SJCRH30 (cell line): ENCODE measurements around the gene PNKD. TPM values are rescaled to one million over a fixed set of nuclear protein-coding genes. Genes with fewer than 3 reads are reported as not detected.

Experiments
- DNase-seq, 2 experiments: peaks; one replicate each; pipeline ENCODE4 v3.0.0-alpha.2; 2015 to 2020
- H3K27ac ChIP-seq: fragments of 250-450 bp; sonication (Bioruptor Pico); 2 replicates; pipeline ENCODE4 v1.5.1; 2020; ENCODE audit warnings: mild to moderate bottlenecking, moderate library complexity
- H3K27me3 ChIP-seq: fragments of 250-450 bp; sonication (Bioruptor Pico); 2 replicates; pipeline ENCODE4 v1.5.1; 2020; ENCODE audit warnings: mild to moderate bottlenecking, moderate library complexity
- H3K36me3 ChIP-seq: fragments of 250-450 bp; sonication (Bioruptor Pico); 2 replicates; pipeline ENCODE4 v1.5.1; 2020; ENCODE audit warnings: mild to moderate bottlenecking, moderate library complexity
- H3K4me1 ChIP-seq: fragments of 250-450 bp; sonication (Bioruptor Pico); 2 replicates; pipeline ENCODE4 v1.5.1; 2020; ENCODE audit warnings: mild to moderate bottlenecking, moderate library complexity
- H3K4me3 ChIP-seq: fragments of 250-450 bp; sonication (Bioruptor Pico); 2 replicates; pipeline ENCODE4 v1.5.1; 2020; ENCODE audit warnings: mild to moderate bottlenecking, moderate library complexity
- H3K9me3 ChIP-seq: fragments of 250-450 bp; sonication (Bioruptor Pico); replicated peaks from 2 replicates; pipeline ENCODE4 v1.5.1; 2020; ENCODE audit warnings: mild to moderate bottlenecking, moderate library complexity
- total RNA-seq: library from RNA; depleted of rRNA; stranded (reverse); fragments of >200 nt; shearing (Covaris generic); gene quantifications from 2 replicates; pipeline ENCODE4 v1.2.3, GENCODE V29; 2014

The PNKD gene
- total RNA-seq, 1 experiment from 2014 or later: 49.8 TPM

- Histone ChIP-seq H3K27ac (no peak overlapping the region), H3K36me3 (peaks cover 74% of the 10 kb centered on the region), H3K4me3 (no peak overlapping the region), H3K4me1 (no peaks in the 10 kb centered on the region), H3K27me3 (no peaks in the 10 kb centered on the region), H3K9me3 (no peaks in the 10 kb centered on the region)
- no peak for DNase-seq
Observed at GRCh38 chr2:218244665-218245064, 25.7 kb upstream of the PNKD start.

GRCh38 chr2:218245214-218245613, 25.1 kb upstream of the PNKD start:
- Histone ChIP-seq H3K36me3 (peaks cover 74% of the 10 kb centered on the region), H3K27ac (no peak overlapping the region), H3K4me3 (no peak overlapping the region), H3K27me3 (no peaks in the 10 kb centered on the region), H3K9me3 (no peaks in the 10 kb centered on the region), H3K4me1 (no peaks in the 10 kb centered on the region)
- no peak for DNase-seq

- Histone ChIP-seq H3K4me3 (no peak overlapping the region), H3K9me3 (no peaks in the 10 kb centered on the region), H3K4me1 (peaks cover 5% of the 10 kb centered on the region; the same call in 1 of the 2 replicates), H3K36me3 (peaks cover 78% of the 10 kb centered on the region), H3K27ac (no peak overlapping the region), H3K27me3 (no peaks in the 10 kb centered on the region)
- DNase-seq: no peak
Observed at GRCh38 chr2:218249691-218250090, 20.6 kb upstream of the PNKD start.

GRCh38 chr2:218252509-218253231, 17.6 kb upstream of the PNKD start:
- no peaks in the 10 kb centered on the region for H3K27me3 ChIP-seq
- no peak overlapping the region for H3K27ac ChIP-seq
- peak in 1 of 2 experiments; percentile 62 for DNase-seq
- no peak overlapping the region for H3K4me3 ChIP-seq
- H3K36me3 ChIP-seq: peaks cover 67% of the 10 kb centered on the region
- no peaks in the 10 kb centered on the region for H3K9me3 ChIP-seq
- peaks cover 5% of the 10 kb centered on the region; the same call in 1 of the 2 replicates for H3K4me1 ChIP-seq

- Histone ChIP-seq H3K4me3 (no peak overlapping the region), H3K36me3 (peaks cover 63% of the 10 kb centered on the region), H3K27me3 (no peaks in the 10 kb centered on the region), H3K9me3 (no peaks in the 10 kb centered on the region), H3K27ac (no peak overlapping the region), H3K4me1 (peaks cover 5% of the 10 kb centered on the region; the same call in 1 of the 2 replicates)
- DNase-seq: no peak
Observed at GRCh38 chr2:218253232-218253625, 17.1 kb upstream of the PNKD start.

GRCh38 chr2:218255446-218255845, 14.9 kb upstream of the PNKD start:
- no peaks in the 10 kb centered on the region for H3K27me3 ChIP-seq
- H3K4me3 ChIP-seq: no peak overlapping the region
- no peak overlapping the region for H3K27ac ChIP-seq
- no peaks in the 10 kb centered on the region for H3K9me3 ChIP-seq
- peaks cover 42% of the 10 kb centered on the region for H3K36me3 ChIP-seq
- H3K4me1 ChIP-seq: peaks cover 7% of the 10 kb centered on the region
- DNase-seq: no peak

- no peak for DNase-seq
- Histone ChIP-seq H3K27me3 (no peaks in the 10 kb centered on the region), H3K9me3 (no peaks in the 10 kb centered on the region), H3K4me1 (peaks cover 18% of the 10 kb centered on the region), H3K27ac (no peak overlapping the region), H3K4me3 (no peak overlapping the region), H3K36me3 (peaks cover 31% of the 10 kb centered on the region)
Observed at GRCh38 chr2:218256612-218257350, 13.5 kb upstream of the PNKD start.

- Histone ChIP-seq H3K4me1 (peaks cover 21% of the 10 kb centered on the region), H3K27ac (no peak overlapping the region)
- peak in 1 of 2 experiments; percentile 45 for DNase-seq
Observed at GRCh38 chr2:218257390-218257981, 12.8 kb upstream of the PNKD start.

GRCh38 chr2:218259099-218259961, 11.0 kb upstream of the PNKD start:
- no peaks in the 10 kb centered on the region for H3K27me3 ChIP-seq
- H3K9me3 ChIP-seq: no peaks in the 10 kb centered on the region
- H3K36me3 ChIP-seq: peaks cover 17% of the 10 kb centered on the region
- peaks cover 18% of the 10 kb centered on the region; the same call in 1 of the 2 replicates for H3K4me1 ChIP-seq
- no peak for DNase-seq
- no peak overlapping the region for H3K27ac ChIP-seq
- no peak overlapping the region for H3K4me3 ChIP-seq

More at GRCh38 chr2:218257390-218257981, 12.8 kb upstream of the PNKD start:
- Histone ChIP-seq H3K27me3 (no peaks in the 10 kb centered on the region), H3K9me3 (no peaks in the 10 kb centered on the region), H3K4me3 (no peak overlapping the region), H3K36me3 (peaks cover 26% of the 10 kb centered on the region)

- H3K9me3 ChIP-seq: no peaks in the 10 kb centered on the region
- H3K36me3 ChIP-seq: peaks cover 14% of the 10 kb centered on the region
- H3K27me3 ChIP-seq: no peaks in the 10 kb centered on the region
- no peak for DNase-seq
- no peak overlapping the region for H3K4me3 ChIP-seq
- no peak overlapping the region for H3K27ac ChIP-seq
- H3K4me1 ChIP-seq: peaks cover 18% of the 10 kb centered on the region; the same call in 1 of the 2 replicates
Observed at GRCh38 chr2:218260166-218260565, 10.2 kb upstream of the PNKD start.

- H3K4me1 ChIP-seq: peaks cover 18% of the 10 kb centered on the region; the same call in 1 of the 2 replicates
- peak within 1 kb of the TSS; percentile 30; the same call in 1 of the 2 replicates for H3K27ac ChIP-seq
- H3K9me3 ChIP-seq: no peaks in the 10 kb centered on the region
- H3K27me3 ChIP-seq: no peaks in the 10 kb centered on the region
- no peak within 1 kb of the TSS for H3K4me3 ChIP-seq
- peak in 1 of 2 experiments; percentile 47 for DNase-seq
- H3K36me3 ChIP-seq: peaks cover 7% of the 10 kb centered on the region
Observed at GRCh38 chr2:218260742-218261422, 9.4 kb upstream of the PNKD start, which contains the start of gene GPBAR1. Gene GPBAR1 (plus strand): TSS chr2:218261015. CDS start chr2:218262725, 1,710 bp downstream.

GRCh38 chr2:218261423-218262236, 8.7 kb upstream of the PNKD start:
- Histone ChIP-seq H3K27ac (peak overlapping the region; percentile 30; the same call in 1 of the 2 replicates), H3K27me3 (no peaks in the 10 kb centered on the region), H3K4me3 (no peak overlapping the region), H3K4me1 (peaks cover 18% of the 10 kb centered on the region; the same call in 1 of the 2 replicates), H3K9me3 (no peaks in the 10 kb centered on the region), H3K36me3 (peaks cover 3% of the 10 kb centered on the region)
- peak; percentile 55 to 70 for DNase-seq

GRCh38 chr2:218262237-218262600, 8.1 kb upstream of the PNKD start:
- Histone ChIP-seq H3K4me1 (peaks cover 18% of the 10 kb centered on the region; the same call in 1 of the 2 replicates), H3K9me3 (no peaks in the 10 kb centered on the region), H3K36me3 (peaks cover 6% of the 10 kb centered on the region), H3K4me3 (no peak overlapping the region), H3K27me3 (no peaks in the 10 kb centered on the region), H3K27ac (peak overlapping the region; percentile 30; the same call in 1 of the 2 replicates)
- DNase-seq: peak in 1 of 2 experiments; percentile 40
